HEK293 (cell line): Measurements from ENCODE around the gene CDH8.

ENCODE experiments used
- CTCF ChIP-seq: fragments of 450-650 bp; formaldehyde crosslinking; IDR thresholded peaks from 2 replicates; pipeline ENCODE4 v1.5.1; 2016; ENCODE audit warnings: missing biosample characterization, missing genetic modification characterization
- ZNF121 ChIP-seq: fragments of 450-650 bp; formaldehyde crosslinking; IDR thresholded peaks from 2 replicates; pipeline ENCODE4 v1.5.1; 2016; ENCODE audit warnings: missing biosample characterization, missing genetic modification characterization
- ZNF624 ChIP-seq: fragments of 450-650 bp; formaldehyde crosslinking; IDR thresholded peaks from 2 replicates; pipeline ENCODE4 v1.5.1; 2017; ENCODE audit warnings: missing biosample characterization, missing genetic modification characterization

DNA sequence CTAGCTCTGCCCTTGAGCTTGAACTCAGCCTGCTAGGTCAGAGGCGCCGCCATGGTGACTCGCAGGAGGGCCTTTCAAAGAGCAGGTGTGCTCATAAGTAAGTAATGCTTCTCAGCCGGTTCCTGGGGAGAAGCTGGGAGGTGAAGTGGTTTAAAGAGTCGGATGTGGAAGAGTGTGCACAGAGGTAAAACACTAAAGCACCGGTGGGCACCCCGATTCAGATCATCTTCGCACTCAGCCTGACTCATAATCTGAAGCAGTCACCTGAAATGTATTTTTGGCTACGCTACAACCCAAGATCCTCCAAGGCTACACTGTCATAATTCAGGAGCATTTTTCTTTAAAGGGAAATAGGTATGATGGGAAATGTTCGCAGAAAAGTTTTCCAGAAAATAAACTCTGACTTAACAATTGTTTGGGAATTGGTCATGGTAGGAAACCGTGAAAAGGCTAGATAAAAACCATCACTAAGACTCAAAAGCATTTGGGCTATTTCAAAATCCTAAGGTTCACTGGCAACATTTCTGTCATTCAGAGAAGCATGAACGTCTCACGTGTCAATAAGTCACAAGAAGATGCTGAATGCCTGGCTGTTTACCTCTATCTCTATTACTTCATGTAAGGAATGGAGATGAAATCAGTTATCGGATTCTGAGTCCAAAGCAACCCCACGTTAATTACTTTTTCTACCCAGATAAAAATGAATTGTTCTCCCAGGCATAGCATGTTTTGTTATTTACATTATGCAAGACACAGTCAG lies 17.8 kb downstream of the CDH8 start:
- TF ChIP-seq CTCF (no peak), ZNF121 (no peak), ZNF624 (tag by site-specific recombination) (no peak)
